ENCODE measurements around the gene SOS2. TPM values are rescaled to one million over a fixed set of nuclear protein-coding genes. Genes with fewer than 3 reads are reported as not detected.

SOS2 gene
- total RNA-seq, 2 donors from 2014 or later, result 38.7 to 40.2 TPM

DNA sequence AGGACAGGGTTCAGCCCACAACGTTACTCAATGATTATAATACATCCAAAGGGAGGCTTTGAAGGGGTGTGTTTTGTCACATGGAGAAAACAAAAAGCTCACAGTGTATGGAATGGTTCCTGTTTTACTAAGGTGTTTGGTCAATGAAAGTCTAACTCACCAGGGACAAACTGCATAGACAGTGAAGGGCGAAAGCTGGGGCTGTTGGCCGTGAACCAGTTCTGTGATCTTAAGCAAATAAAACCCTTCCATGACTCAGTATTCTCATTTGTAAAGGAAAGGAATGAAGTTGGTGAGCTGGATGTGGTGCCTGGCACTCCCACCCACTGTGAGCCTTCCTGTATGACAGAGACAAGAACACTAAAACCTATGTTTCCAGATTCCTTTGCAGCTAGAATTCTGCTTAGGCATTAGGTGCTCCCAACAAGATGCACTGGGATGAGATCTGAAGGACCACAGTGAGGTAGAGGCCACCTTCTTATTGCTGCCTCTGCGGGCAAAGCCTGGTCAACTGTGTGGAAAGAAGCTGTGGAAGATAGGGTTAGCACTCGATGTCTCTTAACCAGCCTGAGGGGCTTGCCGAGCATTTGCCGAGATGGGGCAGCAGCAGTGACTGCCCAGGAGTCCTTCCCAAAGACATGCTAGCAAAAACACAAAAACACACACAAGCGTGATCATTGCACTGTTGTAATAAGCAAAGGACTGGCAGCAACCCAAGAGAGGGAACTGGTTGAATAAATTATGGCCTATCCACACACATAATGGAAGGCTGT, 163.5 kb downstream of the SOS2 start:
- no peaks in the 10 kb centered on the region for H3K27me3 ChIP-seq (replicated peaks; ENCODE audit: insufficient read depth)
- no peak overlapping the region for H3K27ac ChIP-seq
- no peaks in the 10 kb centered on the region for H3K9me3 ChIP-seq
- ATAC-seq (ENCODE audit: insufficient number of reproducible peaks, low FRiP score, low read depth) (no peak), DNase-seq (ENCODE audit: low spot score) (no peak)
- TF ChIP-seq, protein P1, sequence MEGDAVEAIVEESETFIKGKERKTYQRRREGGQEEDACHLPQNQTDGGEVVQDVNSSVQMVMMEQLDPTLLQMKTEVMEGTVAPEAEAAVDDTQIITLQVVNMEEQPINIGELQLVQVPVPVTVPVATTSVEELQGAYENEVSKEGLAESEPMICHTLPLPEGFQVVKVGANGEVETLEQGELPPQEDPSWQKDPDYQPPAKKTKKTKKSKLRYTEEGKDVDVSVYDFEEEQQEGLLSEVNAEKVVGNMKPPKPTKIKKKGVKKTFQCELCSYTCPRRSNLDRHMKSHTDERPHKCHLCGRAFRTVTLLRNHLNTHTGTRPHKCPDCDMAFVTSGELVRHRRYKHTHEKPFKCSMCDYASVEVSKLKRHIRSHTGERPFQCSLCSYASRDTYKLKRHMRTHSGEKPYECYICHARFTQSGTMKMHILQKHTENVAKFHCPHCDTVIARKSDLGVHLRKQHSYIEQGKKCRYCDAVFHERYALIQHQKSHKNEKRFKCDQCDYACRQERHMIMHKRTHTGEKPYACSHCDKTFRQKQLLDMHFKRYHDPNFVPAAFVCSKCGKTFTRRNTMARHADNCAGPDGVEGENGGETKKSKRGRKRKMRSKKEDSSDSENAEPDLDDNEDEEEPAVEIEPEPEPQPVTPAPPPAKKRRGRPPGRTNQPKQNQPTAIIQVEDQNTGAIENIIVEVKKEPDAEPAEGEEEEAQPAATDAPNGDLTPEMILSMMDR (IDR thresholded peaks at IDR 0.05), result no peak
- H3K4me1 ChIP-seq (ENCODE audit: control insufficient read depth in 1 of 2, low read depth in 2 of 2), result peaks cover 0 to 3% of the 10 kb centered on the region in 2 donors
- no peaks in the 10 kb centered on the region for H3K36me3 ChIP-seq
- H3K4me3 ChIP-seq, result no peak overlapping the region

Other genes with a start within 250 kb of the SOS2 start
- gene VCPKMT, start 115.0 kb downstream of the SOS2 start, total RNA-seq, result 10 to 100 TPM in 1 of 2 donors, 1 to 10 TPM in 1; 8.1 to 12.2 TPM
- gene L2HGDH, start 80.7 kb upstream of the SOS2 start, total RNA-seq, result 1 to 10 TPM; 1.5 to 3.7 TPM
- gene DMAC2L, start 80.7 kb upstream of the SOS2 start, total RNA-seq, result 10 to 100 TPM in 1 of 2 donors, 1 to 10 TPM in 1; 5.6 to 12.3 TPM
- 1 to 10 TPM; 2.8 to 8.1 TPM for gene CDKL1, start 165.3 kb upstream of the SOS2 start, total RNA-seq

All from thoracic aorta (tissue), 2 donors.